Fibroblast of lung (primary cell): ENCODE measurements around the gene TPGS1. TPM values are rescaled to one million over a fixed set of nuclear protein-coding genes. Genes with fewer than 3 reads are reported as not detected.
A peak's percentile ranks its signal among the peaks of the same experiment; 100 is the strongest.

ENCODE experiments used
- DNase-seq, 2 donors: peaks; one replicate each; pipeline versions ENCODE4 v3.0.0 to v3.0.0-alpha.2; 2010; ENCODE audit warnings: low read depth in 2 of 2
- H2AFZ ChIP-seq: 2 replicates; pipeline ENCODE4 v1.5.1; 2012; ENCODE audit warnings: low read length, control low read depth, inconsistent platforms
- H3K27ac ChIP-seq: 2 replicates; pipeline ENCODE4 v1.5.1; 2011; ENCODE audit warnings: low read length, control low read depth; ENCODE audit not compliant: insufficient read depth
- H3K27me3 ChIP-seq: 2 replicates; pipeline ENCODE4 v1.5.1; 2011; ENCODE audit warnings: mild to moderate bottlenecking, low read length; ENCODE audit not compliant: control insufficient read depth, insufficient read depth
- H3K36me3 ChIP-seq: 2 replicates; pipeline ENCODE4 v1.5.1; 2011; ENCODE audit warnings: low read length; ENCODE audit not compliant: control insufficient read depth, insufficient read depth
- H3K4me1 ChIP-seq: 2 replicates; pipeline ENCODE4 v1.5.1; 2011; ENCODE audit warnings: low read length; ENCODE audit not compliant: control insufficient read depth, insufficient read depth; ENCODE audit errors: extremely low read depth
- H3K4me2 ChIP-seq: 2 replicates; pipeline ENCODE4 v1.5.1; 2011; ENCODE audit warnings: low read length, control low read depth; ENCODE audit not compliant: insufficient read depth; ENCODE audit errors: extremely low read depth
- H3K4me3 ChIP-seq, 4 experiments: fragments of 200-600 bp in 1 of 4; sonication (generic) in 1 of 4; replicated peaks in 1 of 4; 2 replicates each; pipeline ENCODE4 v1.5.1; 2011 to 2016; ENCODE audit warnings: low read length in 4 of 4, low read depth in 3 of 4, mild to moderate bottlenecking in 3 of 4, control low read depth in 2 of 4, inconsistent platforms in 1 of 4, mixed read lengths in 1 of 4; ENCODE audit not compliant: insufficient read depth in 1 of 4; ENCODE audit errors: control extremely low read depth in 1 of 4
- H3K79me2 ChIP-seq: 2 replicates; pipeline ENCODE4 v1.5.1; 2012; ENCODE audit warnings: mild to moderate bottlenecking, low read length, inconsistent platforms; ENCODE audit not compliant: control insufficient read depth, insufficient read depth
- H3K9ac ChIP-seq: 2 replicates; pipeline ENCODE4 v1.5.1; 2011; ENCODE audit warnings: mild to moderate bottlenecking, low read length, control low read depth; ENCODE audit not compliant: insufficient read depth
- H3K9me3 ChIP-seq: 2 replicates; pipeline ENCODE4 v1.5.1; 2012; ENCODE audit warnings: low read depth, low read length; ENCODE audit not compliant: control insufficient read depth, insufficient read depth
- H4K20me1 ChIP-seq: 2 replicates; pipeline ENCODE4 v1.5.1; 2011; ENCODE audit warnings: low read length; ENCODE audit not compliant: control insufficient read depth, insufficient read depth; ENCODE audit errors: extremely low read depth
- EZH2 ChIP-seq: IDR thresholded peaks from 2 replicates; pipeline ENCODE4 v1.5.1; 2012; ENCODE audit warnings: low read length, control low read depth, mild to moderate bottlenecking; ENCODE audit errors: missing control alignments
- polyA plus RNA-seq, 2 donors: library from polyadenylated mRNA; depleted of rRNA in 1 of 2; stranded (reverse) in 1 of 2; unstranded in 1 of 2; fragments of >200 nt; gene quantifications; 2 replicates each; pipeline ENCODE4 v1.2.1, GENCODE V29; 2011 to 2012; ENCODE audit warnings: missing spikeins in 1 of 2
- total RNA-seq: library from RNA; depleted of rRNA; stranded (reverse); fragments of >200 nt; gene quantifications from 2 replicates; pipeline ENCODE4 v1.2.1, GENCODE V29; 2014
- TF ChIP-seq, protein P1 (sequence below), 2 donors: IDR thresholded peaks in 1 of 2; conservative IDR thresholded peaks in 1 of 2; 1 replicate in 1 of 2; 2 replicates in 1 of 2; pipeline ENCODE4 v1.5.1; 2011 to 2012; ENCODE audit warnings: low read length in 2 of 2, control low read depth in 1 of 2, inconsistent platforms in 1 of 2, low read depth in 1 of 2, mild to moderate bottlenecking in 1 of 2

Gene TPGS1
- total and polyA plus RNA-seq, 2 donors (not counting 1 experiment from before 2014, with no cell fraction given): 2.0 to 30.1 TPM

- Histone ChIP-seq H2AFZ (no peak overlapping the region), H3K79me2 (peaks cover 8% of the 10 kb centered on the region)
Measured at GRCh38 chr19:510606-511100, 3.4 kb downstream of the TPGS1 start.

DNA sequence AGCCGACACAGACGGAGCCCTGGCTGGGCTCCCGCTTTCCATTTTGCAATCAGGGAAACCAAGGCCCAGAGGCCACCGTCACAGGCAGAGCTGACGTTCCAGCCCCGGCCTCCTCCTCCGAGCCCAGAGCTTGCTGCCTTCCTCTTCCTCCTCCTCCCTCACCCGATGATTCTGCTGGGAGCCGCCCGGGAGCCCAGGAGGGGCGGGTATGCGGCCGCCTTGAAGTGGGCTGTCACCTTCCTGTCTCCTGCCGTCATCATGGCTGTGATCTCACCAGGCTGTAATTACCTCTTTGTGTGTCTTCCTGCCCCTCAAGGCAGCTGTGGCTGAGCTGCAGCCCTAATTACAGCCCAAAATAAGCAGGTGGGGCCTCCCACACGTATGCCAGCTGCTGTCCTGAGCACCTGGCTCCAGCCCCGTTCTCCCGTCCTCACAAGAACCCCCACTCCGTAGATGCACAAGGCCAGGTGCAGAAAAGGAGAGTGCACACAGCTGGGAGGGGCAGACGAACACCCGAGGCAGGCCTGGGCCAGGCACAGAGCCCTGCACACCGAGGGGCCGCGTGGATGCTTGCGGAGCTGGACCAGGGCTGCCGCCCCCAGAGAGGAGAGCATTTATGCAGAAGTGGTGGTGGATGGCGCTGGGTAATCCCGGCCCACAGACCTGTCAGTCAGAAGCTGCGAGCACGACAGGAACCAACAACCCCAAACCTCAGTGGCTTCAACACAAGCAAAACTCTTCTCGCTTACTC, 4.0 kb downstream of the TPGS1 start:
- Histone ChIP-seq H3K4me3 (no peak overlapping the region), H3K9ac (peak overlapping the region; percentile 16), H3K27me3 (no peaks in the 10 kb centered on the region), H3K36me3 (peaks cover 4% of the 10 kb centered on the region), H3K9me3 (no peaks in the 10 kb centered on the region), H4K20me1 (no peaks in the 10 kb centered on the region), H3K79me2 (peaks cover 8% of the 10 kb centered on the region), H3K4me1 (peaks cover 7% of the 10 kb centered on the region), H2AFZ (no peak overlapping the region), H3K4me2 (no peak overlapping the region), H3K27ac (peak overlapping the region; percentile 20)
- no peak for TF ChIP-seq EZH2
- TF ChIP-seq, protein P1, sequence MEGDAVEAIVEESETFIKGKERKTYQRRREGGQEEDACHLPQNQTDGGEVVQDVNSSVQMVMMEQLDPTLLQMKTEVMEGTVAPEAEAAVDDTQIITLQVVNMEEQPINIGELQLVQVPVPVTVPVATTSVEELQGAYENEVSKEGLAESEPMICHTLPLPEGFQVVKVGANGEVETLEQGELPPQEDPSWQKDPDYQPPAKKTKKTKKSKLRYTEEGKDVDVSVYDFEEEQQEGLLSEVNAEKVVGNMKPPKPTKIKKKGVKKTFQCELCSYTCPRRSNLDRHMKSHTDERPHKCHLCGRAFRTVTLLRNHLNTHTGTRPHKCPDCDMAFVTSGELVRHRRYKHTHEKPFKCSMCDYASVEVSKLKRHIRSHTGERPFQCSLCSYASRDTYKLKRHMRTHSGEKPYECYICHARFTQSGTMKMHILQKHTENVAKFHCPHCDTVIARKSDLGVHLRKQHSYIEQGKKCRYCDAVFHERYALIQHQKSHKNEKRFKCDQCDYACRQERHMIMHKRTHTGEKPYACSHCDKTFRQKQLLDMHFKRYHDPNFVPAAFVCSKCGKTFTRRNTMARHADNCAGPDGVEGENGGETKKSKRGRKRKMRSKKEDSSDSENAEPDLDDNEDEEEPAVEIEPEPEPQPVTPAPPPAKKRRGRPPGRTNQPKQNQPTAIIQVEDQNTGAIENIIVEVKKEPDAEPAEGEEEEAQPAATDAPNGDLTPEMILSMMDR (conservative IDR thresholded peaks at IDR 0.05 in 1 of 2, IDR thresholded peaks at IDR 0.05 in 1 of 2; ENCODE audit: low read depth in 1 of 2, low read length in 2 of 2): no peak
- peak in 1 of 2 donors; percentile 79 for DNase-seq

More at GRCh38 chr19:510606-511100, 3.4 kb downstream of the TPGS1 start:
- no peaks in the 10 kb centered on the region for H4K20me1 ChIP-seq
- no peak overlapping the region for H3K4me3 ChIP-seq
- H3K4me1 ChIP-seq: peaks cover 7% of the 10 kb centered on the region
- H3K9ac ChIP-seq: no peak overlapping the region
- DNase-seq: peak; percentile 75 to 82
- no peaks in the 10 kb centered on the region for H3K9me3 ChIP-seq
- H3K27ac ChIP-seq: peak overlapping the region; percentile 20
- no peaks in the 10 kb centered on the region for H3K27me3 ChIP-seq
- H3K4me2 ChIP-seq: no peak overlapping the region
- H3K36me3 ChIP-seq: peaks cover 4% of the 10 kb centered on the region
- TF ChIP-seq, protein P1 (conservative IDR thresholded peaks at IDR 0.05 in 1 of 2, IDR thresholded peaks at IDR 0.05 in 1 of 2; ENCODE audit: low read depth in 1 of 2, low read length in 2 of 2): peak; percentile 82 to 97
- no peak for TF ChIP-seq EZH2

DNA sequence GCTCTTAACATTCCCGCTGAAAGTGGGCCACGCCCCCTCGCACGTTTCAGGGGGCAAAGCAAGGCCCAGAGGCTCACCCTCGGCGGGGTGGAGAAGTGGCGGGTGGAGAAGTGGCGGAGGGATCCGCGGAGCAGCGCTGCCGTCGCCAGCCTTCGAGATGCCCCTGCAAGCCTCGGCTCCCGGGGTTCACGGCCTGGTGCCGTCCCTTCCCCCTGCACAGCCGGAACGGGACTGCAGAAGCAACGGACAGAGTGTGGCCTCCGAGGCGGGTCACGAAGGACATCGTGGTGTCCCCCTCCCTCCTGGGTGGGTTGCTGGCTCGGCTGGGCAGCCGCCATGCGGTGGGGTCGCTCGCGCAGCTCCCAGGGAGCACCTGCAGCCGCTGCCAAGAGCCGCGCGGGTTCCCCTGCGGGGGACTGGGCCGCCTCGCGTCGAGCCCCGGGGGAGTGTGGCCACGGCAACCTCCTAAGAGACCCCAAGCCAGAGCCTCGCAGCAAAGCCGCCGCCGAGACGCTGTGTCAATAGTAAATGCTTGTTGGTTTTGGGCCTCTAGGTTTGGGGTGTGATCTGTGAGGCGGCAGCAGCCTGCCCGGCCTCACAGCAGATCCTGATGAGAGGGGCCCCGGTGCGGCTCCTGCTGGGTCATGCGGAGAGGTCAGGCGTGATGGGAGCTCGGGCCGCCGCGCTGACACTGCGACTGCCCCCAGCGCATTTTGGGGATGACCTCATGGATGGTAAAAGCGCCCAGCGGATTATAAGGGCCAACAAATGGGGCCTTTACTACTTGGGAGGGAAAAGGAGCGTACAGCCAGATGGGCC, 5.5 kb downstream of the TPGS1 start:
- DNase-seq: no peak
- no peaks in the 10 kb centered on the region for H4K20me1 ChIP-seq
- H3K36me3 ChIP-seq: peaks cover 4% of the 10 kb centered on the region
- no peaks in the 10 kb centered on the region for H3K27me3 ChIP-seq
- TF ChIP-seq, protein P1 (conservative IDR thresholded peaks at IDR 0.05 in 1 of 2, IDR thresholded peaks at IDR 0.05 in 1 of 2; ENCODE audit: low read depth in 1 of 2, low read length in 2 of 2): no peak
- no peak for TF ChIP-seq EZH2
- no peak overlapping the region for H3K4me2 ChIP-seq
- peaks cover 5% of the 10 kb centered on the region for H3K4me1 ChIP-seq
- H3K9ac ChIP-seq: no peak overlapping the region
- H3K27ac ChIP-seq: no peak overlapping the region
- H3K9me3 ChIP-seq: no peaks in the 10 kb centered on the region
- H3K4me3 ChIP-seq: no peak overlapping the region
- no peak overlapping the region for H2AFZ ChIP-seq
- H3K79me2 ChIP-seq: peaks cover 8% of the 10 kb centered on the region
